ENCODE results near the gene TAGLN2.

The TAGLN2 gene

GRCh38 chr1:159922511-159923202 is 2.6 kb downstream of the TAGLN2 start:
- Histone ChIP-seq H3K9ac (ENCODE audit: low read depth in 1 of 2, low read length in 2 of 2) (peak overlapping the region; percentile 96 to 99), H3K36me3 (ENCODE audit: control insufficient read depth in 1 of 2, insufficient read depth in 2 of 2, low read length in 2 of 2) (peaks cover 24 to 34% of the 10 kb centered on the region in 2 donors), H3K4me3 (ENCODE audit: low read depth in 1 of 2, low read length in 2 of 2) (peak overlapping the region; percentile 96 to 98), H3K27ac (ENCODE audit: low read depth, low read length) (peak overlapping the region; percentile 98), H3K4me1 (ENCODE audit: control insufficient read depth in 1 of 2, insufficient read depth in 2 of 2, low read length in 2 of 2) (peaks cover 60 to 72% of the 10 kb centered on the region in 2 donors), H3K9me3 (ENCODE audit: control insufficient read depth in 1 of 2, low read length in 2 of 2) (no peaks in the 10 kb centered on the region), H3K27me3 (ENCODE audit: control insufficient read depth in 1 of 2, insufficient read depth in 2 of 2, low read length in 2 of 2) (no peaks in the 10 kb centered on the region)

DNA sequence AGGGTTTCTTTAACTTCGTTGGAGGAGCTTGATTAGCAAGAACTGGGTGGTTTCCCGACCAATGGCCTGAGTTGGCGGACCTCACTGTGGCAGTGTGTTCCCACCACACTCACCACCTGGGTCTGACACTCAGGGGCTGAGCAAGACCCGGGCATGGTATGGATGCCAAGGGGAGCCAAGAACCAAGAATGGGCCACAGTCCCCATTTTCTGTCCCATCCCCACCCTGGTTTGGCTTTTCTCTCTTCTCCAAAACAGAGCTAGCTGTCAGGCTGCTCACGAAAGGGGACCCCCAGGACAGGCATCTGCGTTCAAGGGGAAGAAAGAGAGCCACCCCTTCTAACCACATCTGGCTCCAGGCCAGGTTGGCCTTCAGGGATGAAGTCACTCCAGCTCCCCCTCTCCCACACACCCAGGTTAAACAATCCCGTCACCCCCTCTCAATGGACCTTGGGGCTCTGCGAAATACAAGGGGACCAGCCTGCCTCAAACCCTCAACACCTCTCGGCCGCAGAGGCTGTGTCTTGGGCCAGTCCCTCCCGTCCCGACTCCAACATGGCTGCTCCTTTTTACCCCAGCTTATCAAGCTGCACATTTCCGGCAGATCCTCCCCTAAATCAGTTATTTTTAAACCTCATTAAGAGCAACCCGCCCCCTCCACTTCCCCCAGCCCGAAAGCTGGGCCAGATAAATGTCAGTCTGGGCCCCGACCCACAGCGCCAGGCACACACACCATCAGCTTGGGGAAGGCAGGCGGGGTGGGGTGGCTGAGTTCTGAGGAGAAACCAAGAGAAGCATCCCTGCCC is 3.4 kb downstream of the TAGLN2 start:
- no peaks in the 10 kb centered on the region for H3K27me3 ChIP-seq (ENCODE audit: control insufficient read depth in 1 of 2, insufficient read depth in 2 of 2, low read length in 2 of 2)
- H3K4me3 ChIP-seq (ENCODE audit: low read depth in 1 of 2, low read length in 2 of 2) = peak overlapping the region; percentile 96 to 98
- H3K9me3 ChIP-seq (ENCODE audit: control insufficient read depth in 1 of 2, low read length in 2 of 2) = no peaks in the 10 kb centered on the region
- H3K36me3 ChIP-seq (ENCODE audit: control insufficient read depth in 1 of 2, insufficient read depth in 2 of 2, low read length in 2 of 2) = peaks cover 29 to 39% of the 10 kb centered on the region in 2 donors
- H3K4me1 ChIP-seq (ENCODE audit: control insufficient read depth in 1 of 2, insufficient read depth in 2 of 2, low read length in 2 of 2) = peaks cover 60 to 71% of the 10 kb centered on the region in 2 donors
- H3K27ac ChIP-seq (ENCODE audit: low read depth, low read length) = peak overlapping the region; percentile 98
- H3K9ac ChIP-seq (ENCODE audit: low read depth in 1 of 2, low read length in 2 of 2) = peak overlapping the region; percentile 96 to 99

DNA sequence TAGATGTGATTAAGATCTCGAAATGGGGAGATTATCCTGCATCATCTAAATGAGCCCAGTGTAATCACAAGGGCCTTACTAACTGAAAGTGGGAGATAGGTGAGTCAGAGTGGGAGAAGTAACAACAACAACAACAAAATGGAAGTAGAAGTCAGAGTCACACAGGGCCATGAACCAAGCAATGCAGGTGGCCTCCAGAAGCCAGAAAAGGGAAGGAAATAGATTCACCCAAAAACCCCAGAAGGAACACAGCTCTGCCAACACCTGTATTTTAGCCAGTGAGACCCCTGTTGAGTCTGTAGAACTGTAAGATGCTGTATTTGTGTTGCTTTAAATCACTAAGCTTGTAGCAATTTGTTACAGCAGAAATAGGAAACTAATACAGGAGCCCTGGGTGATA is 4.1 kb downstream of the TAGLN2 start:
- Histone ChIP-seq H3K9ac (ENCODE audit: low read depth in 1 of 2, low read length in 2 of 2) (peak overlapping the region in 1 of 2 donors; percentile 26), H3K36me3 (ENCODE audit: control insufficient read depth in 1 of 2, insufficient read depth in 2 of 2, low read length in 2 of 2) (peaks cover 29 to 39% of the 10 kb centered on the region in 2 donors)

DNA sequence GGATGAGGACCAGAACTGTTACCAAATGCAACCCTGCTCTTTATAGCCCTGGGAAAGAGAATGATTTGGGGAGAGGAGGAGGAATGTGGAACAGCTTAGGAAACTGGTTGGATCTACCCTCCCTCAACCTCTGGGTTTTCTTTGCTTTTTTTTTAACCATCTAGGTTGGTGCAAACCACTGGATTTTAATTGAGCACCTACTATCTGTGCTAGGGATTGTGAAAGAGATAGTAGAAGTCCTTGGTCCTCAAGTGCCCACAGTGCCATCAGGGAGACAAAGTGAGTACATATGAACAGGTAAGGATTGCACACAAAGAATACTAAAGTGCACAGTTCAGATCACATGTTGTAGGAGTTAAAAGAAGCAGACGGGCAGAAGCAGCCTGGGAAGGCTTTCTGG is 4.7 kb downstream of the TAGLN2 start:
- no peaks in the 10 kb centered on the region for H3K27me3 ChIP-seq (ENCODE audit: control insufficient read depth in 1 of 2, insufficient read depth in 2 of 2, low read length in 2 of 2)
- peaks cover 29 to 39% of the 10 kb centered on the region in 2 donors for H3K36me3 ChIP-seq (ENCODE audit: control insufficient read depth in 1 of 2, insufficient read depth in 2 of 2, low read length in 2 of 2)
- H3K27ac ChIP-seq (ENCODE audit: low read depth, low read length) = no peak overlapping the region
- no peak overlapping the region for H3K9ac ChIP-seq (ENCODE audit: low read depth in 1 of 2, low read length in 2 of 2)
- H3K4me3 ChIP-seq (ENCODE audit: low read depth in 1 of 2, low read length in 2 of 2) = no peak overlapping the region
- no peaks in the 10 kb centered on the region for H3K9me3 ChIP-seq (ENCODE audit: control insufficient read depth in 1 of 2, low read length in 2 of 2)
- peaks cover 63 to 73% of the 10 kb centered on the region in 2 donors for H3K4me1 ChIP-seq (ENCODE audit: control insufficient read depth in 1 of 2, insufficient read depth in 2 of 2, low read length in 2 of 2)

More for the DNA sequence above, 4.1 kb downstream of the TAGLN2 start:
- H3K27ac ChIP-seq (ENCODE audit: low read depth, low read length) = no peak overlapping the region
- H3K4me1 ChIP-seq (ENCODE audit: control insufficient read depth in 1 of 2, insufficient read depth in 2 of 2, low read length in 2 of 2) = peaks cover 63 to 75% of the 10 kb centered on the region in 2 donors
- H3K9me3 ChIP-seq (ENCODE audit: control insufficient read depth in 1 of 2, low read length in 2 of 2) = no peaks in the 10 kb centered on the region
- peak overlapping the region; percentile 17 to 96 for H3K4me3 ChIP-seq (ENCODE audit: low read depth in 1 of 2, low read length in 2 of 2)
- H3K27me3 ChIP-seq (ENCODE audit: control insufficient read depth in 1 of 2, insufficient read depth in 2 of 2, low read length in 2 of 2) = no peaks in the 10 kb centered on the region

DNA sequence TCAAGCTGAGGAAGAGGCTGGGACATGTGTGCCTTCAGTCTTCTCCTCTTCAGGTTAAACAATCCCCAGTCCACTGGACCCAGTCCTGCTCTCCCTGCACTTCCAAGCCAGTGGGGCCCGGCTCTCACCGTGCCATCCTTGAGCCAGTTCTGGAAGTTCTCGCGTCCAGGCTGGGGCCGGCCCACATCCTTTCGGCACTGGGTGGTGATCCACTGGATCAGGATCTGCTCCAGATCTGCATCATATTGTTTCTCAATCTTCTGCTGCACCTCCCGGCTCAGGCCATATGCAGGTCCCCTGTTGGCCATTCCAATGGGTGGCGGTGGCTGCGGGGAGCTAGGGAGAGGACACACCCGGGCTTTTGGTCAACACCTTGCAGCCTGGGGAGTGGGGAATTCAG is 5.1 kb downstream of the TAGLN2 start:
- Histone ChIP-seq H3K9me3 (ENCODE audit: control insufficient read depth in 1 of 2, low read length in 2 of 2) (no peaks in the 10 kb centered on the region), H3K36me3 (ENCODE audit: control insufficient read depth in 1 of 2, insufficient read depth in 2 of 2, low read length in 2 of 2) (peaks cover 29 to 39% of the 10 kb centered on the region in 2 donors), H3K4me3 (ENCODE audit: low read depth in 1 of 2, low read length in 2 of 2) (no peak overlapping the region), H3K27ac (ENCODE audit: low read depth, low read length) (no peak overlapping the region), H3K27me3 (ENCODE audit: control insufficient read depth in 1 of 2, insufficient read depth in 2 of 2, low read length in 2 of 2) (no peaks in the 10 kb centered on the region), H3K9ac (ENCODE audit: low read depth in 1 of 2, low read length in 2 of 2) (no peak overlapping the region), H3K4me1 (ENCODE audit: control insufficient read depth in 1 of 2, insufficient read depth in 2 of 2, low read length in 2 of 2) (peaks cover 63 to 70% of the 10 kb centered on the region in 2 donors)

- H3K4me1 ChIP-seq (ENCODE audit: control insufficient read depth in 1 of 2, insufficient read depth in 2 of 2, low read length in 2 of 2) = peaks cover 63 to 70% of the 10 kb centered on the region in 2 donors
- no peak overlapping the region for H3K9ac ChIP-seq (ENCODE audit: low read depth in 1 of 2, low read length in 2 of 2)
- H3K36me3 ChIP-seq (ENCODE audit: control insufficient read depth in 1 of 2, insufficient read depth in 2 of 2, low read length in 2 of 2) = peaks cover 29 to 39% of the 10 kb centered on the region in 2 donors
- no peak overlapping the region for H3K27ac ChIP-seq (ENCODE audit: low read depth, low read length)
- no peaks in the 10 kb centered on the region for H3K9me3 ChIP-seq (ENCODE audit: control insufficient read depth in 1 of 2, low read length in 2 of 2)
- H3K27me3 ChIP-seq (ENCODE audit: control insufficient read depth in 1 of 2, insufficient read depth in 2 of 2, low read length in 2 of 2) = no peaks in the 10 kb centered on the region
- no peak overlapping the region for H3K4me3 ChIP-seq (ENCODE audit: low read depth in 1 of 2, low read length in 2 of 2)
Measured at GRCh38 chr1:159919236-159919865, 6.0 kb downstream of the TAGLN2 start.

- H3K27ac ChIP-seq (ENCODE audit: low read depth, low read length) = no peak overlapping the region
- H3K9me3 ChIP-seq (ENCODE audit: control insufficient read depth in 1 of 2, low read length in 2 of 2) = no peaks in the 10 kb centered on the region
- H3K9ac ChIP-seq (ENCODE audit: low read depth in 1 of 2, low read length in 2 of 2) = peak overlapping the region in 1 of 2 donors; percentile 21
- H3K36me3 ChIP-seq (ENCODE audit: control insufficient read depth in 1 of 2, insufficient read depth in 2 of 2, low read length in 2 of 2) = peaks cover 29 to 39% of the 10 kb centered on the region in 2 donors
- no peak overlapping the region for H3K4me3 ChIP-seq (ENCODE audit: low read depth in 1 of 2, low read length in 2 of 2)
- H3K4me1 ChIP-seq (ENCODE audit: control insufficient read depth in 1 of 2, insufficient read depth in 2 of 2, low read length in 2 of 2) = peaks cover 69 to 75% of the 10 kb centered on the region in 2 donors
- H3K27me3 ChIP-seq (ENCODE audit: control insufficient read depth in 1 of 2, insufficient read depth in 2 of 2, low read length in 2 of 2) = no peaks in the 10 kb centered on the region
Measured at GRCh38 chr1:159918352-159919200, 6.7 kb downstream of the TAGLN2 start.

GRCh38 chr1:159917533-159918351 is 7.6 kb downstream of the TAGLN2 start:
- Histone ChIP-seq H3K27ac (ENCODE audit: low read depth, low read length) (no peak overlapping the region), H3K27me3 (ENCODE audit: control insufficient read depth in 1 of 2, insufficient read depth in 2 of 2, low read length in 2 of 2) (no peaks in the 10 kb centered on the region), H3K36me3 (ENCODE audit: control insufficient read depth in 1 of 2, insufficient read depth in 2 of 2, low read length in 2 of 2) (peaks cover 29 to 39% of the 10 kb centered on the region in 2 donors), H3K4me3 (ENCODE audit: low read depth in 1 of 2, low read length in 2 of 2) (no peak overlapping the region), H3K9me3 (ENCODE audit: control insufficient read depth in 1 of 2, low read length in 2 of 2) (no peaks in the 10 kb centered on the region), H3K4me1 (ENCODE audit: control insufficient read depth in 1 of 2, insufficient read depth in 2 of 2, low read length in 2 of 2) (peaks cover 66 to 70% of the 10 kb centered on the region in 2 donors), H3K9ac (ENCODE audit: low read depth in 1 of 2, low read length in 2 of 2) (no peak overlapping the region)
